K562 (cell line): ENCODE measurements around the gene MKS1. TPM values are rescaled to one million over a fixed set of nuclear protein-coding genes. Genes with fewer than 3 reads are reported as not detected.
A peak's percentile ranks its signal among the peaks of the same experiment; 100 is the strongest.

Experiments
- CCNT2 ChIP-seq: IDR thresholded peaks from 2 replicates; pipeline ENCODE4 v1.6.1; 2011; ENCODE audit warnings: borderline replicate concordance, low read depth, mild to moderate bottlenecking, moderate library complexity, mixed read lengths, low read length; ENCODE audit not compliant: insufficient read length; ENCODE audit errors: extremely low read depth
- EHMT2 ChIP-seq: fragments of 450-650 bp; IDR thresholded peaks from 2 replicates; pipeline ENCODE4 v1.6.1; 2018; ENCODE audit warnings: antibody characterized with exemption
- ELF2 ChIP-seq: fragments of 250-450 bp; sonication (Bioruptor Pico); IDR thresholded peaks from 2 replicates; pipeline ENCODE4 v1.5.0; 2021; ENCODE audit warnings: mild to moderate bottlenecking
- ETV5 ChIP-seq: sonication (generic); formaldehyde crosslinking; IDR thresholded peaks from 2 replicates; pipeline ENCODE4 v1.4.0; 2020; ENCODE audit warnings: low read depth, mild to moderate bottlenecking, missing genetic modification reagents
- HDAC1 ChIP-seq, 2 experiments: fragments of 450-650 bp; IDR thresholded peaks; 2 replicates each; pipeline ENCODE4 v1.6.1; 2016 to 2017; ENCODE audit warnings: inconsistent platforms in 1 of 2, mild to moderate bottlenecking in 1 of 2, moderate library complexity in 1 of 2
- HDAC3 ChIP-seq: fragments of 450-650 bp; IDR thresholded peaks from 2 replicates; pipeline ENCODE4 v1.6.1; 2018; ENCODE audit warnings: borderline replicate concordance, mild to moderate bottlenecking, moderate library complexity; ENCODE audit not compliant: partially characterized antibody
- IRF2 ChIP-seq: sonication (generic); formaldehyde crosslinking; IDR thresholded peaks from 2 replicates; pipeline ENCODE4 v1.8.1; 2022; ENCODE audit warnings: mild to moderate bottlenecking, missing genetic modification reagents
- MCM2 ChIP-seq: fragments of 450-650 bp; IDR thresholded peaks from 2 replicates; pipeline ENCODE4 v1.6.1; 2017; ENCODE audit warnings: low read depth, mild to moderate bottlenecking
- NFATC3 ChIP-seq: fragments of 450-650 bp; IDR thresholded peaks from 2 replicates; pipeline ENCODE4 v1.6.1; 2017; ENCODE audit warnings: mild to moderate bottlenecking
- NR3C1 ChIP-seq: sonication (generic); formaldehyde crosslinking; IDR thresholded peaks from 2 replicates; pipeline ENCODE4 v1.8.1; 2022; ENCODE audit warnings: missing genetic modification reagents
- PHF20 ChIP-seq: fragments of 450-650 bp; IDR thresholded peaks from 2 replicates; pipeline ENCODE4 v1.6.1; 2018; ENCODE audit not compliant: partially characterized antibody
- PHF8 ChIP-seq: fragments of 200-600 bp; sonication (generic); IDR thresholded peaks from 2 replicates; pipeline ENCODE4 v1.6.1; 2012; ENCODE audit warnings: mixed run types, mild to moderate bottlenecking, inconsistent platforms, low read length, moderate library complexity, borderline replicate concordance
- POLR2A ChIP-seq: fragments of 450-650 bp; conservative IDR thresholded peaks from 2 replicates; pipeline ENCODE4 v1.6.1; 2016
- TAF9B ChIP-seq: fragments of 450-650 bp; IDR thresholded peaks from 2 replicates; pipeline ENCODE4 v1.6.1; 2018; ENCODE audit warnings: mild to moderate bottlenecking; ENCODE audit not compliant: partially characterized antibody
- TBP ChIP-seq: optimal IDR thresholded peaks from 2 replicates; pipeline ENCODE3; 2011; ENCODE audit warnings: low read depth, low read length, improper control_type of control experiment
- TEAD2 ChIP-seq: fragments of 450-650 bp; IDR thresholded peaks from 2 replicates; pipeline ENCODE4 v1.6.1; 2016; ENCODE audit warnings: missing genetic modification characterization, control low read depth, missing compliant biosample characterization
- ZNF143 ChIP-seq: sonication (generic); formaldehyde crosslinking; IDR thresholded peaks from 2 replicates; pipeline ENCODE4 v1.9.0; 2022; ENCODE audit warnings: mild to moderate bottlenecking, missing genetic modification reagents
- polyA plus RNA-seq, 8 experiments: library from polyadenylated mRNA; depleted of rRNA in 4 of 8; stranded (reverse) in 5 of 8; unstranded in 3 of 8; fragments of >200 nt; fragmentation: Nextera tagmentation in 2 of 8; fragmentation: Illumina TruSeq in 1 of 8; extraction: Ambion mirVana in 2 of 8; extraction: Trizol in 1 of 8; gene quantifications; 2 replicates each; pipeline versions ENCODE4 v1.2.1 to v1.2.3, GENCODE V29; 2011 to 2014; ENCODE audit warnings: inconsistent platforms in 1 of 8, missing spikeins in 1 of 8
- total RNA-seq, 7 experiments: library from RNA; depleted of rRNA in 6 of 7; stranded (reverse); fragments of >200 nt in 6 of 7; fragmentation: Illumina TruSeq in 2 of 7; extraction: Trizol in 2 of 7; gene quantifications; 2 replicates each; pipeline versions ENCODE4 v1.2.1 to v1.2.3, GENCODE V29; 2011 to 2021; ENCODE audit warnings: low replicate concordance in 1 of 7
- TF ChIP-seq, protein P1 (sequence below): fragments of 450-650 bp; IDR thresholded peaks from 2 replicates; pipeline ENCODE4 v1.6.1; 2018; ENCODE audit warnings: mild to moderate bottlenecking, low read depth; ENCODE audit not compliant: partially characterized antibody
- TF ChIP-seq, protein P2 (sequence below), 2 experiments: fragments of 450-650 bp; formaldehyde crosslinking in 1 of 2; IDR thresholded peaks; 2 replicates each; pipeline versions ENCODE4 v1.4.0 to v1.6.1; 2014 to 2020; ENCODE audit warnings: mild to moderate bottlenecking in 2 of 2, borderline replicate concordance in 1 of 2, low read depth in 1 of 2

MKS1 gene
- total and polyA plus RNA-seq, 9 of the 15 experiments (the other 6 are each of a cell fraction or from before 2014, with no cell fraction given) = 16.3 to 31.0 (median 25.9) TPM

DNA sequence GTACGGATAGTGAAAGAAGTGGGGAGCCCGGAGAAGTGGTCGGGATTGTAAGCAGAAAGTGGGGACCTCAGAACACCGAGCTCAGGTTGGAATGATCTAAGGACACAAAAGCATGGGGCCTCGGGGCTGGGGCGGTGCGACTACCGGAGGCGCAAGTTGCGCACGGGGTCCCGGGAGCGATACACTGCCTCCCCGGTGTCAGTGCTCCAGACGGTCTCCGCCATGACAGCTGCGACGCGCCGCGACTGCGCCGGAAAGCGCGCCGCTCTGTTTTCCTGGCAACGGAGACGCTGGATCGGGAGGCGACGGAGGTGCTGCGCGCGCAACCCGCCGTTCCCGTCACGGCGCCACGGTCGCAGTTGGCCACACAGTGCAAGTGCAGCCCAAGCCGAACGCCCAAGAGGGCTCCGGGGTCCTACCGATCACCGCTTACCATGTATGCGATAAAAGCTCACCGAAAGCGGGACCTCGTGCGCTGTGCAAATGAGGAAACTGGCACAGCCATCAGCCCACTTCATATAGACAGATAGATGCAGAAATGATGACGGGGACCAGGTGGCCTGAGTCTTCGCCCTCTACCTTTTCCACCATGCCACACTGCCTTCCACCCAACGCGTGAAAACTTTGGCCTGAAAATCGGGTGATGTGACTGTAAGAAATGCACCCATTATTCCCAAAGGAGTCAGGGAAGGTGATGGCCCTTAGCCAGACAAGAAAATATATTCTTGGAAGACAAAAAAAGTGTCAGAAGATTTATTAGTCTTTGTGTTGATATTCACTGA, at the start of gene MKS1 (continued):
- TF ChIP-seq PHF8 (peak; percentile 90), TEAD2 (no peak), NFATC3 (no peak), TAF9B (peak; percentile 84), TBP (peak; percentile 81), HDAC1 (IDR thresholded peaks at IDR 0.05) (peak in 1 of 2 experiments; percentile 80; a peak in 1 of 4 replicates), ZNF143 (CRISPR knock-in tag) (no peak), ELF2 (CRISPR knock-in tag) (0 out of 2 replicates have a peak, but pooled peaks have one; percentile 28), PHF20 (peak; percentile 92), EHMT2 (peak; percentile 60; the same call in 1 of the 2 replicates), IRF2 (CRISPR knock-in tag) (no peak), NR3C1 (CRISPR knock-in tag) (no peak), CCNT2 (peak; percentile 78), HDAC3 (no peak), MCM2 (no peak), POLR2A (peak; percentile 91), ETV5 (peak; percentile 12; the same call in 1 of the 2 replicates)
- TF ChIP-seq, protein P1, sequence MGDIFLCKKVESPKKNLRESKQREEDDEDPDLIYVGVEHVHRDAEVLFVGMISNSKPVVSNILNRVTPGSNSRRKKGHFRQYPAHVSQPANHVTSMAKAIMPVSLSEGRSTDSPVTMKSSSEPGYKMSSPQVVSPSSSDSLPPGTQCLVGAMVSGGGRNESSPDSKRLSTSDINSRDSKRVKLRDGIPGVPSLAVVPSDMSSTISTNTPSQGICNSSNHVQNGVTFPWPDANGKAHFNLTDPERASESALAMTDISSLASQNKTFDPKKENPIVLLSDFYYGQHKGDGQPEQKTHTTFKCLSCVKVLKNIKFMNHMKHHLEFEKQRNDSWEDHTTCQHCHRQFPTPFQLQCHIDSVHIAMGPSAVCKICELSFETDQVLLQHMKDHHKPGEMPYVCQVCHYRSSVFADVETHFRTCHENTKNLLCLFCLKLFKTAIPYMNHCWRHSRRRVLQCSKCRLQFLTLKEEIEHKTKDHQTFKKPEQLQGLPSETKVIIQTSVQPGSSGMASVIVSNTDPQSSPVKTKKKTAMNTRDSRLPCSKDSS = no peak
- TF ChIP-seq, protein P2, sequence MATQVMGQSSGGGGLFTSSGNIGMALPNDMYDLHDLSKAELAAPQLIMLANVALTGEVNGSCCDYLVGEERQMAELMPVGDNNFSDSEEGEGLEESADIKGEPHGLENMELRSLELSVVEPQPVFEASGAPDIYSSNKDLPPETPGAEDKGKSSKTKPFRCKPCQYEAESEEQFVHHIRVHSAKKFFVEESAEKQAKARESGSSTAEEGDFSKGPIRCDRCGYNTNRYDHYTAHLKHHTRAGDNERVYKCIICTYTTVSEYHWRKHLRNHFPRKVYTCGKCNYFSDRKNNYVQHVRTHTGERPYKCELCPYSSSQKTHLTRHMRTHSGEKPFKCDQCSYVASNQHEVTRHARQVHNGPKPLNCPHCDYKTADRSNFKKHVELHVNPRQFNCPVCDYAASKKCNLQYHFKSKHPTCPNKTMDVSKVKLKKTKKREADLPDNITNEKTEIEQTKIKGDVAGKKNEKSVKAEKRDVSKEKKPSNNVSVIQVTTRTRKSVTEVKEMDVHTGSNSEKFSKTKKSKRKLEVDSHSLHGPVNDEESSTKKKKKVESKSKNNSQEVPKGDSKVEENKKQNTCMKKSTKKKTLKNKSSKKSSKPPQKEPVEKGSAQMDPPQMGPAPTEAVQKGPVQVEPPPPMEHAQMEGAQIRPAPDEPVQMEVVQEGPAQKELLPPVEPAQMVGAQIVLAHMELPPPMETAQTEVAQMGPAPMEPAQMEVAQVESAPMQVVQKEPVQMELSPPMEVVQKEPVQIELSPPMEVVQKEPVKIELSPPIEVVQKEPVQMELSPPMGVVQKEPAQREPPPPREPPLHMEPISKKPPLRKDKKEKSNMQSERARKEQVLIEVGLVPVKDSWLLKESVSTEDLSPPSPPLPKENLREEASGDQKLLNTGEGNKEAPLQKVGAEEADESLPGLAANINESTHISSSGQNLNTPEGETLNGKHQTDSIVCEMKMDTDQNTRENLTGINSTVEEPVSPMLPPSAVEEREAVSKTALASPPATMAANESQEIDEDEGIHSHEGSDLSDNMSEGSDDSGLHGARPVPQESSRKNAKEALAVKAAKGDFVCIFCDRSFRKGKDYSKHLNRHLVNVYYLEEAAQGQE (IDR thresholded peaks at IDR 0.05; ENCODE audit: borderline replicate concordance) = no peak
- TF ChIP-seq, protein P2 (CRISPR knock-in tag; IDR thresholded peaks at IDR 0.05; ENCODE audit: low read depth) = no peak
